GM19395 (cell line): ENCODE data around the gene HNRNPK.
A peak's percentile ranks its signal among the peaks of the same experiment; 100 is the strongest.
"Not testable (repeated sequence)": the region's sequence is repeated elsewhere in the genome, so short reads cannot be mapped to it uniquely, and the experiment has no call there.

Source experiments
- ATAC-seq: cut with Tn5 transposase; IDR thresholded peaks from one replicate; pipeline ENCODE4 v1.9.1; 2021; ENCODE audit warnings: mild to moderate bottlenecking, moderate library complexity; ENCODE audit not compliant: unreplicated experiment

Gene HNRNPK

DNA sequence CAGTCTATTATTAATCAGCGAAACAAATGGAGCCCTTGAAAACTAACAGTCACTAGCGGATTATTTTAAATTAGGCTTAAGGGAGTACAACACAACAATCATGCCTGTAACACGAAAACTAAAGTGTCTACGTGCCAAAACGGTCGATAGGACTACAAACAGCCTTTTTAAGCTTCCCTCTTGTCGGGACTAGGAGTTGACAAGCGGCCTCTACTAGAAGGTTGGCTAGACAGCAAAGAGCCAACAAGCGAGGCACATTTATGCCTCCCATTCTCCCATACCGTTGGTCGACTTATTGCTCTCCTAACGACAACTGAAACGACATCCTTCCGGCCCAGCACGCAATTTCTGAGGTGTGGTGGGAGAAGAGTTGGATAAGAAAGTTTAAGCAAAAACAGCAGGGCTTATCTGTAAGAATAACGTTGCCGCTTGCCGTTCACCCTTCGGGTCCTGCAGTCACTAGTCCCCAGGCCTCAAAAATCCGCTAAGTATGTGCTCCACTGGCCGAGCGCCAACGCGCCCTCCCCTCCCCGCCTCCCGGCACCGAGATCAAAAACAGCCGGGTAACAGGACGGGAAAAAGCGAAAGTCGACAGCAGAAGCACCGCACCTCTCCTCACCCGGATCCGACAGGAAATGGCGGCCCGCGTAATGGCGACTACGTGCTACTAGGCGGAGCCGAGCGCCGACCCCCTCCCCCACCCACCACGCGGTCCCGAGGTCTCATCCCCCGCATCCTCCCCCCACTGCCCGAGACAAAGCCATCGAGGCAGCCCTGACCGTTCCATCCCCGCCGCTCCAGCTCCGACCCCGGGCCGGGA lies 813 bp downstream of the HNRNPK start:
- peak; percentile 25 for ATAC-seq

DNA sequence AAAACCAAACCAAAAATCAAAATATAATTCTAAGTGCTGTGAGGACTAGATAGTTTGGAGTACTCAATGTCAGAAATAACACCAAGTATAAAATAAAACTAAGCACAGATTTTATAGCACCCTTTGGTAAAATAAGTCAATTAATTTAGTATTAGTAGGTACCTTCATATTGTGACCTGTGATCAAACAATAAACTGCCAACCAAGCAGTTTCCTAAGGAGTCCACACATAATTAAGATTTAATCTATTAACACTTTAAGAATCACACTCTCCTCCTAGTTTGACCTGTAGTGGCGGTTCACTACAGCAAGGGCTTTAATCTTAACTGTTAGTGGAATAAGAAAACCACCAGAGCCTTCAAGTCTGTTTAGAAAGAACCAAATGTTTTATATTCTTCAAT lies 2.8 kb downstream of the HNRNPK start:
- ATAC-seq: no peak

DNA sequence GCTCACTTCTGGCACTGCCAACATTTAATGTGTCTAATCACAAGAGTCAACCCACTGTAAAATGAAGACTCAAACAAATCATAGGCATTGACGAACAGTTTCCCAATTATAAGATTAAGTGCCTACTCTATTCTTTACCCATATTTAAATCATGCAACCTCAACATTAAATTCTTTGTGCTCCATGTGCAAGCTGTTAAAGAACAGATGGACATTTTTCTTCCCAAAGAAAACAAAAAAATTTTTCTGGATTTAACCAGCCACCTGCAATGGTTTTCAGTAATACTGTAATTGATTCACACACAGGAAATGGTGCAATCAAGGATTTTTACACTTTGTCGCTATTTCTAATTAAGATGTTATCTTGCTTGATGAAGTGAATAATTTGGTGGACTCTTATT lies 3.6 kb downstream of the HNRNPK start:
- no peak for ATAC-seq

DNA sequence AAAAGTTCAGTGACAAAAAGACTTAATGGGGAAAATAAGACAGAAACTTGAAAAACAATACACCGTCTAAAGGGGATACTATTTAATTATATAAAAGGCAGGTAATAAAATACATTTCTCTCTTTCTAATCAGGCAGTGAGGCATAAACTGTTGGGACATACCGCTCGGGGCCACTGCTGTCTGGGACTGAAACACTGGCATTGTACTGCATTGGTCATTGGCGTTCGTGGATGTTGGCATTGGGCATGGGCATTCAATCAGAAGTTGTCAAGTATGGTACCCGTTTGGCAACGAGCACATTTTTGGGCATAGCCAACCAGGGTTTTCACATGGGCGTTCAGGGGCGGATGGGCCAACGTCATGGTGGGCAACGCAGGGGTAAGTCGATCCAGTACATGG lies 4.7 kb downstream of the HNRNPK start:
- ATAC-seq: no peak

DNA sequence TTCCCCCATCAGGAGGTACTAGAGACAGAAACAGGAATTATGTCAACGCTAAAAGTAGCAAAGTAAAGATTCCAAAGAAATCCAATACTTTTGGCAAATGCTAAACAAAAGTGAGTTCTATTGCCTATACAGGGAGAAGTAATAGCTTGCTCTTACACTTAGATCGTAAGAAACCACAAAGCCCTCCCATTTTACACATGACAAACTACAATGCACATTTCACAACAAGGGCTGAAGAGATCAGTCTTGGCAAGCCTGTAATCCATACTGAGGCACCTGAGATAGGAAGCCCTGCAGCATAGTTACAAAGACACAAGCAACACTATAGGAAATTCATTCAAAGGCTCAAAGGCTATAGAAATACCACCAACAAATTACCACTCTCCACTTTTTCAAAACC lies 7.7 kb downstream of the HNRNPK start:
- ATAC-seq: no peak

DNA sequence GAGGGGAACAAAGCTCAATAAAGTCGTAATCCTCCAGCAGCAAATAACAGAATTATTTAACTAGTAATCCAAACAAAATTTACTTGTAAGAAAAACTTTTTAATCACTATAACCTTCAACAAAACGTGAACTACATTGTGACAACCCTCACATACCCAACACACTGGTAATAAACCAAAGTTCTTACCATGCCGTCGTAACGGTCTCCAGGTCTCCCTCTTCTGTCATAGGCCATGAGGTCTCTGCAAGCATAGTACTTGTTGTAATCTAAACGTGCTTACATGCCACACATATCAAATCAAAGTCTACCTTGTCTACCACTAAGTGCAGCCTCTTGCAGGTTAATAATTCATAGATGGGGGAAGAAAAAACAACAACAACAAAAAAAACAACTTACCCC lies 8.5 kb downstream of the HNRNPK start:
- no peak for ATAC-seq

DNA sequence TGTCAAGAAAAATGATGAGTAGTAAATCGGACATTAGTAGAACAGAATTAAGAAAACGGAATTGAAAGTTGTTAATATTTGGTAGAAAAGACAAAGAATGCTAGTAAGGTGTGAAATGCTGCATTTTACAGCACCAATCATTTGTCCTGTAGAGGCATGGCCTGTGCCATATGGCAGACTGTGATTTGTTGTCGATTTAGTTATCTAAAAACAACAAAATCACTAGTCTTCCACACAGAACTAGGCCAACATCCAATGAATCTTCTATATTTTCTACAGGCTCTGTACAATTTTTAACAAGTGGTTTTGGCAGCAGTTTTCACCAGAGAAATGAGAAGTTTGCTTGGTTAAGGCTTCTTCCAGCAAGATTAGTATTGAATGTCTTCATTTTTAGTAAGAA lies 10.4 kb downstream of the HNRNPK start:
- no peak for ATAC-seq

DNA sequence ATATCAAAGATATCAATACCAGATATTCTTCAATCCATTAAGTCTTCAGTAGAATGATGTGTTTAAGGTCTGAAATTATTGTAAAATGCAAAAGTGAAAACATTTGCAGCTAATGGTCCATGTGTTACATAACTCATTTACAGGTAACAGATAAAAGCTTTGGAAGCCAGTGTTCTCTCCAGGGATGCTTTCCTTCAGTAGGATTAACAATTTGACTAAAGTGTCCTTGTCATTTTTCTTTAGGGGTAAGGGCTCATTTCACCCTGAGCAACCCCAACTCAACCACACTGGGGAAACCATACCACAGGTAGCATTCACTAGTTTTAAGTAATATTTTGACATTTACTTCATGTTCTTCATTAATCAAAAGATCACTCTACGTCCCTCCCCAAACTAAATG lies 12.9 kb downstream of the HNRNPK start:
- no peak for ATAC-seq

DNA sequence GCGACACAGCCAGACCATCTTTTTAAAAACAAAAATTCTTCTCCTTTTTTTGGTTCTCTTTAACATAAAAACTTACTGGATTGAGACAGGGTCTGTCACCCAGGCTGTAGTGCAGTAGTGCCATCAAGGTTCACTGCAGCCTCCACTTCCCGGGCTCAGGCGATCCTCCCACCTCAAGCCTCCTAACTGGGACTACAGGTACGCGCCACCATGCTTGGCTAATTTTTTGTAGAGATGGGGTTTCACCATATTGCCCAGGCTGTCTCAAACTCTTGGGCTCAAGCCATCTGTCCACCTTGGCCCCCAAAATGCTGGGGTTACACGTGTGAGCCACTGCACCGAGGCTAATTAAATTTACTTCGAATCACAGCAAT lies 13.8 kb downstream of the HNRNPK start:
- ATAC-seq: no peak

DNA sequence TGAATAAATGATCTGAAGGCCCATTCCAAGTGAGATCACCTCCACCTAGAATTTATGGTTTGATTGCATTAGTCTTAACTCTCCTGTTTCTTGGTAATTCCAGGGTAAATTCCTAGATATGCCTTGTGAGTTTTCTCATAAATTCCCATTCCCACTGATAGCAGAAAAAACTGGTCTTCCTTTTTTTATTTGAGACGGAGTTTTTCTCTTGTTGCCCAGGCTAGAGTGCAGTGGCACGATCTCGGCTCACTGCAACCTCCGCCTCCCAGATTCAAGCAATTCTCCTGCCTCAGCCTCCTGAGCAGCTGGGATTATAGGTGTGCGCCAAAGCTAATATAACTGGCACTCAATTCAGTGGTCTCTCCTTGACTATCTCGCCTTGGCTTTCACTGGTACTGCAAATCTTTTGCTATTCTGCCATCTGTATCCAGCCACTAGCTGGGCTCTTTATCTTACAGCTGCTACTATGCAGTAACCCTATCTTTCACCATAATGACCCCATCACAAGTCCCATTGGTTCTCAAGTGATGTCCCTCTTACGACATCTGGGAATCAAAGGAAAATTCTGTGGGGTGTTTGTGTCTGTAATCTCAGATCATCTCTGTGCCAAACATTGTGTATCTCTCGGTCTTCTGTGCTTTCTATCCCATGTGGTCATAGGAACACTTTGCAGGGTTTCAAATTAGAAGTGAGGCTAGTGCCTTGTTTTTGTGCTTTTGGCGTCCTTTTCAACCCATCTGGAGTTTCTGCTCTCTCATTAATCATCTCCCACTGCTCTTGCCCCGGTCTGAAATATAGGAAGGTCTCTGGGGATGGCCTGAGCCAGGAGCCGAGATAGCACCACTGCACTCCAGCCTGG lies 14.4 kb downstream of the HNRNPK start:
- no peak for ATAC-seq

DNA sequence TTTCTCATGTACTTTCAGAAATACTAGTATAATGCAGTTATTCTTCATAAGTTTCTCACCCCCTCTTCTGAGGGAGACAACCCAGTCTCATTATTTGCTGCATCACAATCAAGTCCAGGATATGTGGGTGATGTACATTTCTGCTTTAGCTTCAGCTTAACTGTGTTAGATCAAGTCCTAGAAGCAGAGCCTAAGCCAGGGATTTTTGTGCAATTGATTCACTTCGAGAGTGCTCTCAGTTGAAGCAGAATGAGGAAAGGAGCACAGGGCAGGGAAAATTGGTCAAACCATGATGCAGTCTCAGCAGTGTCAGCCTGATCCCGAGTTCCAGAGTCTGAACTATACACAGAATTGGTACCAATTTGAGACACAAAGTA lies 15.1 kb downstream of the HNRNPK start:
- no peak for ATAC-seq

DNA sequence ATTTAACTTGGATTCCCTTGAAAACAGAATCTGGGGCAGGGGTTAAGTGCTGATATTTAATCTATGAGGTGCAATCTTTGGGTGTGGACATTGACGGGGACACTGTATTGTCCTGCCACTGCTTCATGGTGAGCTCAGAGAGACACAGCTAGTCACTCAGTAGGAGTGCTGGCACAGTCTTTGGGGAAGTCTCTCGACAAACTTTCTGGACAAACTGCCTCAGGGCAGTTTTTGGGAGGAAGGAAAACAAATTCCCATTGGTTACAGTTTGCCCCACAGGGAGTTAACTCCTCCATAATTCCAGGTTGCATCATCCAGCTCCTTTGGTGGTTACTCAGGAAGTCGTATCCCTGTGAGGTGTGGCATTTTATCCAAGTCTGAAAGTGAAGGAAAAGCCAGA lies 17.9 kb downstream of the HNRNPK start:
- no peak for ATAC-seq

DNA sequence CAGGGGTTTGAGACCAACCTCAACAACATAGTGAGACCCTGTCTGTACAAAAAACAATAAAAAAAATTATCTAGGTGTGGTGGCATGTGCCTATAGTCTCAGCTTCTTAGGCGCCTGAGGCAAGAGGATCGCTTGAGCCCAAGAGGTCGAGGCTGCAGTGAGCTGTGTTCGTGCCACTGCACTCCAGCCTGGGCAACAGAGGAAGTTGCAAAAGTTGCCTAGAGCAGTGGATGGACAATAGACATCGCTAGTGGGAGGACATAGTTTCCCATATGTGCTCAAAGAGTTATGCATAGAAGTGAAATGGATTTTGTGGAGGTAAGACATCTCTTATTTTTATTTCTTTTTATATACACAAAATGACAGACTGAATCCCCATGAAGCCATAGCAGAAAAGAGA lies 19.0 kb downstream of the HNRNPK start:
- ATAC-seq: no peak

DNA sequence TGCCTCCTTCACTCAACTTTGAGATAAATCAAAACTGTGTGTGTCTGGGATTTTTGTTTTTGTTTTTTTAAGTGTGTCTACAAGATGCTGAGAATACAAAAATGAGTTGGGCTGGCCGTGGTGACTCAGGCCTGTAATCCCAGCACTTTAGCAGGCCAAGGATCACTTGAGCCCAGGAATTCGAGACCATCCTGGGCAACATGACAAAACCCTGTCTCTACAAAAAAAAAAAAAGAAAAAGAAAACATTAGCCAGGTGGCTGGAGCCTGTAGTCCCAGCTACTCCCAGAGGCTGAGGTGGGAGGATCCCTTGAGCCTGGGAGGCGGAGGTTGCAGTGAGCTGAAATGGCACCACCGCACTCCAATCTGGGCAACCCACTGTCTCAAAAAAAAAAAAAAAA lies 21.0 kb downstream of the HNRNPK start:
- no peak for ATAC-seq

DNA sequence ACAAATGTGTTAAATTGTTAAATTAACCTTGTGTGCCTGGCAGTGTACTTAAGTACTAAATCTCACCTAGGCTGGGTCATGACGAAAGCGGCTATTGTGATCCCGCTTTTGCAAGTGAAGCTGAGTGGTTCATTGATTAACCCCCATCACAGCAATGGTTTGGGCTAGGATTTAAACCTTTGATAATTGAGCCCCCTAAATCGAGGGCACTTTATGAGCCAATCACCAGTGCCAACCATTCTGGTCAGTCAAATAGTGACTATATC lies 22.8 kb downstream of the HNRNPK start:
- ATAC-seq: no peak

DNA sequence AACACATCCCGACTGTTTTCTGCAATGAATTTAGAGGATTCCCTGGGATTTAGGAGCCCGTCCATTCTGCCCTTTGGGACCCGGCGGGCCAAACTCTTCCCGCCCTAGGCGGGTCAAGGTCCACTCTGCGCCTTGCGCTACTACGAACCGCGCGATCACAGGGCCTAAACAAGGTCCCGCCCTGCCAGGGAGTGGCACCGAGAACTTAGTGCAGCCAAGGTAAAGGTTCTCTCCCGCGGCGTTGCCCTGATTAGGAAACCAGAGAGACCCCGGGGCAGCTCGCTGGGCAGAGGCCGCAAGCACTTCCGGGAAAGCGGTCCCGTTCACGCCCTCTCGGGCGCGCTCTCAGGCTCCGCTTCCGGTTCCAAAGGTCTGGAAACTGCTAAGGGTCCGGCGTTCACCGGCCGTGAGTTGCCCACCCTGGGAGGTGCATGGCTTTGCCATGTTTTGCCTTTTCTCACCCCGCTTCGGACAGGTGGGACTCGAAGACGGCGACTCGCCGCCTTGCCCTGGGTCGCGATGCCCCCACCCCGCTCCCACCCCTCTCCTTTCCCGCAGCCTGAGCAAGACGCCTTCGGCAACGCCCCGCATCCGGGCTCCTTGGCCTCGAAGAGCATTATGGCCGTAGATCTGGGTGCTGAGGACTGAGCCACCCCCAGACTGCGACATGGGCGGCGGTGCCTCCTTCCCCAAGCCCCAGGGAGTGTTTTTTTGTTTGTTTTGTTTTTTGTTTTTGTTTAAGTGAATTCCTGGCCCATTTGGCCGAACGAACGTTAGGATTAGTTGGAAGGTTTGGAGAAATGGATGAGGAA lies 23.4 kb downstream of the HNRNPK start:
- peak; percentile 86 for ATAC-seq

DNA sequence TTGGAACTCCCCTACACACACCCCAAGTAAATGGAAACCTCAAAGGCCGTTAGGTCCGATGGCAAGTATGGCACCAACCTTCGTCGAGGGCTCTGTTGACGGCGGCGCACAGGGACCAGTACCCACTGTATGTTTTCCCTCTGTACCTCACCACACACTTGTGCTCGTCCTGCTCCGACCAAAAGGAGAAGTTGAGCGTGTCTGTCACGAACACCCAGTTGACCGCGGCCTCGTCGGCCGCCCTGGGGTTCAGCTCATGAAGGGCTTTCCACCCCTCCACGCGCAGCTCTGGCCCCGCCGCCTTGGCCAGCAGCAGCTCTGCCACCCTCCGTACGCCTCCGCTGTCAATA lies 24.0 kb downstream of the HNRNPK start:
- ATAC-seq: peak; percentile 58

DNA sequence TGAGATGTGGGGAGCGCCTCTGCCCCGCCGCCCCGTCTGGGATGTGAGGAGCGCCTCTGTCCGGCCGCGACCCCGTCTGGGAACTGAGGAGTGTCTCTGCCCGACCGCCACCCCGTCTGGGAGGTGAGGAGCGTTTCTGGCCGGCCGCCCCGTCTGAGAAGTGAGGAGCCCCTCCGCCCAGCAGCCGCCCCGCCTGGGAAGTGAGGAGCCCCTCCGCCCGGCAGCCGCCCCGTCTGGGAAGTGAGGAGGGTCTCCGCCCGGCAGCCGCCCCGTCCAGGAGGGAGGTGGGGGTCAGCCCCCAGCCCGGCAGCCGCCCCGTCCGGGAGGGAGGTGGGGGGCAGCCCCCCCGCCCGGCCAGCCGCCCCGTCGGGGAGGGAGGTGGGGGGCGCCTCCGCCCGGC lies 31.9 kb downstream of the HNRNPK start:
- not testable (repeated sequence) for ATAC-seq

DNA sequence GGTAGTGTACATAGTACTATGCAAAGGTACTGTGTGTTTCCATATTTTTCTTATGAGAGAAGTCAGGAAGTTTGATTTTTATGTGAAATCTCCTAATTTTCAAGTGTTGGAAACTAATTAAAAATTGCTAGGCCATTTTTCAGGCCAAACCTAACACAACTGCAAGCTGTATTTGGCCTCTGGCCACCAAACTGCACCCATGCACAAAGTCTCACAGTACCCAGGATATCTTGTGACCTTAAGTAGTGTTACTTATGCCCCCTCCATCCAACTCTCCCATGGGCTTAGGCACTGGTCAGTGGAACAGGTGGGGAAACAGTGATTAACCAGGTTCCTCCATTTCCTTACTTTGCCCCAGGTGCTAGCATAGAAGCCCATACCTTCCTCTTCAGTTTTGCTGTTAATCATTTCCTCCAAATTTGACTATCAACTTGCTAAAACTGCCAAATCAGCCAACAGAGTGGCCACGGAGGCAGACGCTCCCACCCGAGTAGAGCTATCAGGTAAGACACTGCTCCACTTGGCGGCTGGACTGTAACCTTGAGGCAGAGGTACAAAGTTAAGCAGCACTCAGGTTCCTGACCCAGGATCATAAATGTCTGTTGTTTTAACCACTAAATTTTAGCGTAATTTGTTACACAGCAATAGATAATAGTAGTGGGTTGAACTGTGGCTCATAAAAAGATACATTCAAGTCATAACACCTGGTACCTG lies 39.3 kb downstream of the HNRNPK start:
- no peak for ATAC-seq

DNA sequence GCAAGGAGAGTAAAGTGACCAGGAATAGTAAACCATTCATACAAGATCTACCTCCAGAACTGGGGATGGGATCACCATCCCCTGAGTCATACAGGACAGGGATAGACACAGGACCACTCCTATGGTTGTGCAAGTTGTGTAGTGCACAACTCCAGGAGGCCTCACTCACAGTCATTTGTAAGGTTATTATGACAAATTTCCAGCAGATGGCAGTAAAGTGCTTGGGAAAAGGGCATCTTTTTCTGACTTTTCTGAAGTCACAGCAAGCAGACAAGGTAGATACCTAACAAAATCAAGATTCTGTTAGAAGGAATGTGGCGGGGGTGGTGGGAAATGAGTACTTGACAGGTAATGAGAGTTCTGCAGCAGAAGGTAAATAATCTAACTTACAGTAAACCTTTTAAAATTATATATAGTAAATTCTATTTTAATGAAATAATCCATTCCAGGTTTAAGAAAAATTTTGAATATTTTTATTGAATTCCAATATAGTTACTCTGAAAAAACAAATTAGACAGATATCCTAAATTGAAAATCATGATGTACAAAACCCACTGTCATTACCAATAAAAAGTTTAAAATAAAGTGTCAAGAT lies 42.1 kb downstream of the HNRNPK start:
- no peak for ATAC-seq

DNA sequence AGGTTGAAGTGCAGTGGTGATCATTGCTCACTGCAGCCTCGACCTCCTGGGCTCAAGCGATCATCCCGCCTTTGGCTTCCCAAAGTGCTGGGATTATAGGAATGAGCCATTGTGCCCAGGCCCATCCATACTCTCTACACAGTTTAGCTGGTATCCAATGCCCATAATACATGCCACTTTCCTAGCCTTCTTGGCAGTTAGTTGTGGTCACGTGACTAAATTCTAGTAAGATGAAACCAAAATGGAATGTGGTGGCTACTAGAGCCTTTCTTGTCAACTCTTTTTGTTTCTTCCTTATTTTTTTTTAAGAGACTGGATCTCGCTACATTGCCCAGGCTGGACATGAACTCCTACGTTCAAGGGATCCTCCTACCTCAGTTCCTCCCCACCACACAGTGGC lies 43.5 kb downstream of the HNRNPK start:
- ATAC-seq: no peak
